Activated CD8-positive, alpha-beta memory T cell treated with anti-CD3 and anti-CD28 coated beads for 24 hours (primary cell): ENCODE results near the gene PCDHGA1.
"Not testable (repeated sequence)": the region's sequence is repeated elsewhere in the genome, so short reads cannot be mapped to it uniquely, and the experiment has no call there.

Source experiments
- DNase-seq: peaks from one replicate; pipeline ENCODE4 v3.0.0-alpha.2; 2020

PCDHGA1 gene

DNA sequence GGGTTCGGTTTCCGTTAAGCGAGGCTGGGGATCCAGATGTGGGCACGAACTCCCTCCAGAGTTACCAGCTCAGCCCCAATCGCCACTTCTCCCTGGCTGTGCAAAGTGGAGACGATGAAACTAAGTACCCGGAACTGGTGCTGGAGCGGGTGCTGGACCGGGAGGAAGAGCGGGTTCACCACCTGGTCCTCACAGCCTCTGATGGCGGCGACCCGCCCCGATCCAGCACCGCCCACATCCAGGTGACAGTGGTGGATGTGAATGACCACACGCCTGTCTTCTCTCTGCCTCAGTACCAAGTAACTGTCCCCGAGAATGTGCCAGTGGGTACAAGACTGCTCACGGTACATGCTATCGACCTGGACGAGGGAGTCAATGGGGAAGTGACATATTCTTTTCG lies 53.0 kb downstream of the PCDHGA1 start:
- DNase-seq, result no peak

DNA sequence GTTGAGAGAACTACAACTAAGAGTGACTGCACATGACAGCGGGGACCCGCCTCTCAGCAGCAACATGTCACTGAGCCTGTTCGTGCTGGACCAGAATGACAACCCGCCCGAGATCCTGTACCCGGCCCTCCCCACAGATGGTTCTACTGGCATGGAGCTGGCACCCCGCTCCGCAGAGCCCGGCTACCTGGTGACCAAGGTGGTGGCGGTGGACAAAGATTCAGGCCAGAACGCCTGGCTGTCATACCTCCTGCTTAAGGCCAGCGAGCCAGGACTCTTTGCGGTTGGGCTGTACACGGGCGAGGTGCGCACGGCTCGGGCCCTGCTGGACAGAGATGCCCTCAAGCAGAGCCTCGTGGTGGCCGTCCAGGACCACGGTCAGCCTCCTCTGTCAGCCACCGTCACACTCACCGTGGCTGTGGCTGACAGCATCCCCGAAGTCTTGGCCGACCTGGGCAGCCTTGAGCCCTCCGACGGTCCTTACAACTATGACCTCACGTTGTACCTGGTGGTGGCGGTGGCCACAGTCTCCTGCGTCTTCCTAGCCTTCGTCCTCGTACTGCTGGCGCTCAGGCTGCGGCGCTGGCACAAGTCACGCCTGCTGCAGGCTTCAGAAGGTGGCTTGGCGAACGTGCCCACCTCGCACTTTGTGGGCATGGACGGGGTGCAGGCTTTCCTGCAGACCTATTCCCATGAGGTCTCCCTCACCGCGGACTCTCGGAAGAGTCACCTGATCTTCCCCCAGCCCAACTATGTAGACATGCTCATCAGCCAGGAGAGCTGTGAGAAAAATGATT lies 54.4 kb downstream of the PCDHGA1 start:
- no peak for DNase-seq

DNA sequence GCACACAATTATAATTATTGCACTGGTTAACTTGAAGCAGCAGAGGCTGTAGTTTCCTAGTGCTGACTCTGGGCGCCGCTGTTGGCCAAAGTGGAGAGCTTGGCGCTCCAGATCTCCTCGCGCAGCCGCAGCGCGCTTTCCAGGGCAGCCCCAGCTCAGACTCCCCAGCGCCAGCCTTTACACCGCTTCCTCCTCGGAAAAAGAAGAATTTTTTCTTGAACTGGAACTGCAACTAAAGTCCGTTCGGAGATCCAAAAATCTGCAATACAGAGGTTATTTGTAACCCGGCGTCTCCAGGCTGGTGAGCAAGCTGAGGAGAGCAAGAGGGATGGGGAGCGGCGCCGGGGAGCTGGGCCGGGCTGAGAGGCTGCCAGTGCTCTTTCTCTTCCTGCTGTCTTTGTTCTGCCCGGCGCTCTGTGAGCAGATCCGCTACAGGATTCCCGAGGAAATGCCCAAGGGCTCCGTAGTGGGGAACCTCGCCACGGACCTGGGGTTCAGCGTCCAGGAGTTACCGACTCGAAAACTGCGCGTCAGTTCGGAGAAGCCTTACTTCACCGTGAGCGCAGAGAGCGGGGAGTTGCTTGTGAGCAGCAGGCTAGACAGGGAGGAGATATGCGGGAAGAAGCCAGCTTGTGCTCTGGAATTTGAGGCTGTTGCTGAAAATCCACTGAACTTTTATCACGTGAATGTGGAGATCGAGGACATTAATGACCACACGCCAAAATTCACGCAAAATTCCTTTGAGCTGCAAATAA lies 57.4 kb downstream of the PCDHGA1 start, which contains the start of gene PCDHGB4:
Gene PCDHGB4 (plus strand): TSS at position 142 of the 755 bp plus-strand sequence. CDS start 187 bp downstream, at position 329.
- peak; percentile 55 for DNase-seq

DNA sequence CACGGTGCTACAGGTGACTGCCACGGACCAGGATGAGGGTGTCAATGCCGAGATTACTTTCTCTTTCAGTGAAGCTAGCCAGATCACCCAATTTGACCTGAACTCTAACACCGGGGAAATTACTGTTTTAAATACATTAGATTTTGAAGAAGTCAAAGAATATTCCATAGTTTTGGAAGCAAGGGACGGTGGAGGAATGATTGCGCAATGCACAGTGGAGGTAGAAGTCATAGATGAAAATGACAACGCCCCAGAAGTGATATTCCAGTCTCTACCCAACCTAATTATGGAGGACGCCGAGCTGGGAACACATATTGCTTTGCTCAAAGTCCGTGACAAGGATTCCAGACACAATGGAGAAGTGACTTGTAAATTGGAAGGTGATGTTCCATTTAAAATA lies 58.3 kb downstream of the PCDHGA1 start:
- DNase-seq, result no peak

DNA sequence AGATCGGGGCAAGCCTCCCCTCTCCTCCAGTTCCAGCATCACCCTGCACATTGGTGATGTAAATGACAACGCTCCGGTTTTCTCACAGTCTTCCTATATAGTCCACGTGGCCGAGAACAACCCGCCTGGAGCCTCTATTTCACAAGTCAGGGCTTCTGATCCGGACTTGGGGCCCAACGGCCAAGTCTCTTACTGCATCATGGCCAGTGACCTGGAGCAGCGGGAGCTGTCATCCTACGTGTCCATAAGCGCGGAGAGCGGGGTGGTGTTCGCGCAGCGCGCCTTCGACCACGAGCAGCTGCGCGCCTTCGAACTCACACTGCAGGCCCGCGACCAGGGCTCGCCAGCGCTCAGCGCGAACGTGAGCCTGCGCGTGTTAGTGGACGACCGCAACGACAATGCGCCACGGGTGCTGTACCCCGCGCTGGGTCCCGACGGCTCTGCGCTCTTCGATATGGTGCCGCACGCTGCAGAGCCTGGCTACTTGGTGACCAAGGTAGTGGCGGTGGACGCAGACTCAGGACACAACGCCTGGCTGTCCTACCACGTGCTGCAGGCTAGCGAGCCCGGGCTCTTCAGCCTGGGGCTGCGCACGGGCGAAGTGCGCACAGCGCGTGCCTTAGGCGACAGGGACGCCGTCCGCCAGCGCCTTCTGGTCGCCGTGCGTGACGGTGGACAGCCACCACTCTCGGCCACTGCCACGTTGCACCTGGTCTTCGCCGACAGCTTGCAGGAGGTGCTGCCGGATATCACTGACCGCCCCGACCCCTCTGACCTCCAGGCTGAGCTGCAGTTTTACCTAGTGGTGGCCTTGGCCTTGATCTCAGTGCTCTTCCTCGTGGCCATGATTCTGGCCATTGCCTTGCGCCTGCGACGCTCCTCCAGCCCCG lies 59.1 kb downstream of the PCDHGA1 start:
- DNase-seq, result peak; percentile 40

DNA sequence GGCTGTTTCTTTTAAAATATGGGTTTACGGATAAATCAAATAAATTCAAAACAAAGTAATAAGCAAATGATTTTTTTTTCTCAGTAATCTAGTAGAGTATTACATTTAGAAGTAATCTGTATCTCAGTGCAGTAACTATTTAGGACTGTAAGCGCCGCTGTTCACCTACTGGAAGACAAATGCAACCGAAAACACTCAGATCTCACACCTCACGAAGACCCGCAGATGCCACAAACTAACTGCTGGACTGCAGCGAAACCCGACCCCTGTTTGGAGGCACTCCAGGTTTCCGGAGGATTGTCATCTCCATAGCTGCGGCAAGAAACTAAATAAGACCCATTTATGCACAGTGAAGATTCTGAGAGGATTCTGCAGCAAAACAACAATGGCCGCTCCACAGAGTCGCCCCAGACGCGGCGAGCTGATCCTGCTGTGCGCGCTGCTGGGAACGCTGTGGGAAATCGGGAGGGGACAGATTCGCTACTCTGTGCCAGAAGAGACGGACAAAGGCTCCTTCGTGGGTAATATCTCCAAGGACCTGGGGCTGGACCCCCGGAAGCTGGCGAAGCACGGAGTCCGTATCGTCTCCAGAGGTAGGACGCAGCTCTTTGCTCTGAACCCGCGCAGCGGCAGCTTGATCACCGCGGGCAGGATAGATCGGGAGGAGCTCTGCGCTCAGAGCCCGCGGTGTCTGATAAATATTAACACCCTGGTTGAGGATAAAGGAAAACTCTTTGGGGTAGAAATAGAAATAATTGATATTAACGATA lies 62.3 kb downstream of the PCDHGA1 start, which contains the start of gene PCDHGA8:
Gene PCDHGA8 (plus strand): TSS at position 205 of the 770 bp plus-strand sequence. CDS start 181 bp downstream, at position 386.
- peak; percentile 33 for DNase-seq

DNA sequence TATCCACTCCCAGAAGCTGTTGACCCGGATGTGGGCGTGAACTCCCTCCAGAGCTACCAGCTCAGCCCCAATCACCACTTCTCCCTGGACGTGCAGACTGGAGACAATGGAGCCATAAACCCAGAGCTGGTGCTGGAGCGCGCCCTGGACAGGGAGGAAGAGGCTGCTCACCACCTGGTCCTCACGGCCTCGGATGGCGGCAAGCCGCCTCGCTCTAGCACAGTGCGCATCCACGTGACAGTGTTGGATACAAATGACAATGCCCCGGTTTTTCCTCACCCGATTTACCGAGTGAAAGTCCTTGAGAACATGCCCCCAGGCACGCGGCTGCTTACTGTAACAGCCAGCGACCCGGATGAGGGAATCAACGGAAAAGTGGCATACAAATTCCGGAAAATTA lies 63.0 kb downstream of the PCDHGA1 start:
- peak; percentile 48 for DNase-seq

DNA sequence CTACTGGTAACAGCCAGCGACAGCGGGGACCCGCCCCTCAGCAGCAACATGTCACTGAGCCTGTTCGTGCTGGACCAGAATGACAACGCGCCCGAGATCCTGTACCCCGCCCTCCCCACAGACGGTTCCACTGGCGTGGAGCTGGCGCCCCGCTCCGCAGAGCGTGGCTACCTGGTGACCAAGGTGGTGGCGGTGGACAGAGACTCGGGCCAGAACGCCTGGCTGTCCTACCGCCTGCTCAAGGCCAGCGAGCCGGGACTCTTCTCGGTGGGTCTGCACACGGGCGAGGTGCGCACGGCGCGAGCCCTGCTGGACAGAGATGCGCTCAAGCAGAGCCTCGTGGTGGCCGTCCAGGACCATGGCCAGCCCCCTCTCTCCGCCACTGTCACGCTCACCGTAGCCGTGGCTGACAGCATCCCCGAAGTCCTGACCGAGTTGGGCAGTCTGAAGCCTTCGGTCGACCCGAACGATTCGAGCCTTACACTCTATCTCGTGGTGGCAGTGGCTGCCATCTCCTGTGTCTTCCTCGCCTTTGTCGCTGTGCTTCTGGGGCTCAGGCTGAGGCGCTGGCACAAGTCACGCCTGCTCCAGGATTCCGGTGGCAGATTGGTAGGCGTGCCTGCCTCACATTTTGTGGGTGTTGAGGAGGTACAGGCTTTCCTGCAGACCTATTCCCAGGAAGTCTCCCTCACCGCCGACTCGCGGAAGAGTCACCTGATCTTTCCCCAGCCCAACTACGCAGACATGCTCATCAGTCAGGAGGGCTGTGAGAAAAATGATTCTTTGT lies 64.3 kb downstream of the PCDHGA1 start:
- peak; percentile 37 for DNase-seq

DNA sequence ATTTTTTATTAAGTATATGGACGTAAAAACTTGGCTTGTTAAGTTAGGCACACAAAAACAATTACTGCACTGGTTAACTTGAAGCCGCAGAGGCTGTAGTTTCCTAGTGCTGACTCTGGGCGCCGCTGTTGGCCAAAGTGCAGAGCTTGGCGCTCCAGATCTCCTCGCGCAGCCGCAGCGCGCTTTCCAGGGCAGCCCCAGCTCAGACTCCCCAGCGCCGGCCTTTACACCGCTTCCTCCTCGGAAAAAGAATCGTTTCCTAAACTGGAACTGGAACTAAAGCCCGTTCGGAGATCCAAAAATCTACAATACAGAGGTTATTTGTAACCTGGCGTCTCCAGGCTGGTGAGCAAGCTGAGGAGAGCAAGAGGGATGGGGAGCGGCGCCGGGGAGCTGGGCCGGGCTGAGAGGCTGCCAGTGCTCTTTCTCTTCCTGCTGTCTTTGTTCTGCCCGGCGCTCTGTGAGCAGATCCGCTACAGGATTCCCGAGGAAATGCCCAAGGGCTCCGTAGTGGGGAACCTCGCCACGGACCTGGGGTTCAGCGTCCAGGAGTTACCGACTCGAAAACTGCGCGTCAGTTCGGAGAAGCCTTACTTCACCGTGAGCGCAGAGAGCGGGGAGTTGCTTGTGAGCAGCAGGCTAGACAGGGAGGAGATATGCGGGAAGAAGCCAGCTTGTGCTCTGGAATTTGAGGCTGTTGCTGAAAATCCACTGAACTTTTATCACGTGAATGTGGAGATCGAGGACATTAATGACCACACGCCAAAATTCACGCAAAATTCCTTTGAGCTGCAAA lies 67.6 kb downstream of the PCDHGA1 start, which contains the start of gene PCDHGB5:
Gene PCDHGB5 (plus strand): TSS at position 192 of the 796 bp plus-strand sequence. CDS start 181 bp downstream, at position 373.
- not testable (repeated sequence) for DNase-seq

DNA sequence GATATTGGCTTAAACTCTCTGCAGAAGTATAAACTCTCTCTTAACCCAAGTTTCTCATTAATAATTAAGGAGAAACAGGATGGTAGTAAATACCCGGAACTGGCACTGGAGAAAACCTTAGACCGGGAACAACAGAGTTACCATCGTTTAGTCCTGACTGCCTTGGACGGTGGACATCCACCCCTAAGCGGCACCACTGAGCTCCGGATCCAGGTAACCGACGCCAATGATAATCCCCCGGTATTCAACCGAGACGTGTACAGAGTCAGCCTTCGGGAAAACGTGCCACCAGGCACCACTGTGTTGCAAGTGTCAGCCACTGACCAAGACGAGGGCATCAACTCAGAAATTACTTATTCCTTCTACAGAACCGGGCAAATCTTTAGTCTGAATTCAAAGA lies 68.3 kb downstream of the PCDHGA1 start:
- DNase-seq, result no peak

DNA sequence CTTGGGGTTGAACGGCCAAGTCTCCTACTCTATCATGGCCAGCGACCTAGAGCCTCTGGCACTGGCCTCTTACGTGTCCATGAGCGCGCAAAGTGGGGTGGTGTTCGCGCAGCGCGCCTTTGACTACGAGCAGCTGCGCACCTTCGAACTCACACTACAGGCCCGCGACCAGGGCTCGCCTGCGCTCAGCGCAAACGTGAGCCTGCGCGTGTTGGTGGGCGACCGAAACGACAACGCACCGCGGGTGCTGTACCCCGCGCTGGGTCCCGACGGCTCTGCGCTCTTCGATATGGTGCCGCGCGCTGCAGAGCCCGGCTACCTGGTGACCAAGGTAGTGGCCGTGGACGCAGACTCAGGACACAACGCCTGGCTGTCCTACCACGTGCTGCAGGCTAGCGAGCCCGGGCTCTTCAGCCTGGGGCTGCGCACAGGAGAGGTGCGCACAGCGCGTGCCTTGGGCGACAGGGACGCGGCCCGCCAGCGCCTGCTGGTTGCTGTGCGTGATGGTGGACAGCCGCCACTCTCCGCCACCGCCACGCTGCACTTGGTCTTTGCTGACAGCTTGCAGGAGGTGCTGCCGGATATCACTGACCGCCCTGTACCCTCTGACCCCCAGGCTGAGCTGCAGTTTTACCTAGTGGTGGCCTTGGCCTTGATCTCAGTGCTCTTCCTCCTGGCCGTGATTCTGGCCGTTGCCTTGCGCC lies 69.4 kb downstream of the PCDHGA1 start:
- no peak for DNase-seq

DNA sequence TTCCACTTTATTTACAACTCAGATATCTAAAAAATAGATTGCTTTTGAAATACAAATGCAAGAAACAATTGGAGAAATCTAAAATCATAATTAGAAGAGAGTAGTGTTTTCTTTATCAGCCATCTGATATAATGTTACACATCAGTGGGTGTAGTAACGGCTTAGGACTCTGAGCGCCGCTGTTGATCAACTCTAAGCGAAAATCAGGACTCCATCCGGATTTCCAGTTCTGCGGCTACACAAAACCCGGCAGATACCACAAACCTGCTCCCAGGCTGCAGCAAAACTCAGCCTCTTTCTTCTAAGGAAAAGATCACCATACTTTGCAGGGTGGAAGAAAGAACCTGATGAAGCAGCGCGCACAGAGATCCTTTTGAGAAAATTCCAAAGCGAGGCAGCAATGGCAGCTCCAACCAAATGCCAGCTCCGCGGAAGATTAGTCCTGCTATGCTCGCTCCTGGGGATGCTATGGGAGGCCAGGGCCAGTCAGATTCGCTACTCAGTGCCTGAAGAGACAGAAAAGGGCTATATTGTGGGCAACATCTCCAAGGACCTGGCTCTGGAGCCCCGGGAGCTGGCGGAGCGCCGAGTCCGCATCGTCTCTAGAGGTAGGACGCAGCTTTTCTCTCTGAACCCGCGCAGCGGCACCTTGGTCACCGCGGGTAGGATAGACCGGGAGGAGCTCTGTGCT lies 72.4 kb downstream of the PCDHGA1 start, which contains the start of gene PCDHGA9:
Gene PCDHGA9 (plus strand): TSS at position 226 of the 691 bp plus-strand sequence. CDS start 175 bp downstream, at position 401.
- no peak for DNase-seq

DNA sequence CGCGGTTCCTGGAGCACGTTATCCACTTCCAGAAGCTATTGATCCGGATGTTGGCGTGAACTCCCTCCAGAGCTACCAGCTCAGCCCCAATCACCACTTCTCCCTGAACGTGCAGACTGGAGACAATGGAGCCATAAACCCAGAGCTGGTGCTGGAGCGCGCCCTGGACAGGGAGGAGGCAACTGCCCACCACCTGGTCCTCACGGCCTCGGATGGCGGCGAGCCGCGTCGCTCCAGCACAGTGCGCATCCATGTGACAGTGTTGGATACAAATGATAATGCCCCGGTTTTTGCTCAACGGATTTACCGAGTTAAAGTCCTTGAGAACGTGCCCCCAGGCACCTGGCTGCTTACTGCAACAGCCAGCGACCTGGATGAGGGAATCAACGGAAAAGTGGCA lies 73.1 kb downstream of the PCDHGA1 start:
- no peak for DNase-seq

DNA sequence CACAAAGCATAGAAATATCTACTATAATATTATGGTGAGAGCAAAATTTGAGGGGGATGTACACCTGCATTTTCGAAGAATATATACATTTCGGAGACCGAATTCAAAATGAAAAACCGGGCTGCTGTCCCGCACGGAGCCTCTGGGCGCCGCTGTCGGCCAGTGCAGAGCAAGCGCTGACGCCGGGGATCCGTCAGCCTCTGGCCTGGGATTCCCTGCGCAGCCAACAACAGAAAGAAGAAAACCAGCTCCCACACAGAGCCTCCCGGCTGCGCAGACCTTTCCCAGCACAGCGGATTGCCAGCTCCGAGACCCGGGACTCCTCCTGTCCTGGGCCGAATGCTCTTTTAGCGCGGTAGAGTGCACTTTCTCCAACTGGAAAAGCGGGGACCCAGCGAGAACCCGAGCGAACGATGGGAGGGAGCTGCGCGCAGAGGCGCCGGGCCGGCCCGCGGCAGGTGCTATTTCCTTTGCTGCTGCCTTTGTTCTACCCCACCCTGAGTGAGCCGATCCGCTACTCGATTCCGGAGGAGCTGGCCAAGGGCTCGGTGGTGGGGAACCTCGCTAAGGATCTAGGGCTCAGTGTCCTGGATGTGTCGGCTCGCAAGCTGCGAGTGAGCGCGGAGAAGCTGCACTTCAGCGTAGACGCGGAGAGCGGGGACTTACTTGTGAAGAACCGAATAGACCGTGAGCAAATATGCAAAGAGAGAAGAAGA lies 77.6 kb downstream of the PCDHGA1 start, which contains the start of gene PCDHGB6:
Gene PCDHGB6 (plus strand): TSS at position 232 of the 716 bp plus-strand sequence. CDS start 182 bp downstream, at position 414.
- peak; percentile 54 for DNase-seq

DNA sequence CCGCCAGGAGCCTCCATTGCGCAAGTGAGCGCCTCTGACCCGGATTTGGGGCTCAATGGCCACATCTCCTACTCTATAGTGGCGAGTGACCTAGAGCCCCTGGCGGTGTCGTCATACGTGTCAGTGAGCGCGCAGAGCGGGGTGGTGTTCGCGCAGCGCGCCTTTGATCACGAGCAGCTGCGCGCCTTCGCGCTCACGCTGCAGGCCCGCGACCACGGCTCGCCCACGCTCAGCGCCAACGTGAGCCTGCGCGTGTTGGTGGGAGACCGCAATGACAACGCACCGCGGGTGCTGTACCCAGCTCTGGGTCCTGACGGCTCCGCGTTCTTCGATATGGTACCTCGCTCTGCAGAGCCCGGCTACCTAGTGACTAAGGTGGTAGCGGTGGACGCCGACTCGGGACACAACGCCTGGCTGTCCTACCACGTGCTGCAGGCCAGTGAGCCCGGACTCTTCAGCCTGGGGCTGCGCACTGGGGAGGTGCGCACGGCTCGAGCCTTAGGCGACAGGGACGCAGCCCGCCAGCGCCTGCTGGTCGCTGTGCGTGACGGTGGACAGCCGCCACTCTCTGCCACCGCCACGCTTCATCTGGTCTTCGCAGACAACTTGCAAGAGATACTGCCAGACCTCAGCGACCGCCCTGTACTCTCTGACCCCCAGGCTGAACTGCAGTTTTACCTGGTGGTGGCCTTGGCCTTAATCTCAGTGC lies 79.4 kb downstream of the PCDHGA1 start:
- DNase-seq, result no peak

DNA sequence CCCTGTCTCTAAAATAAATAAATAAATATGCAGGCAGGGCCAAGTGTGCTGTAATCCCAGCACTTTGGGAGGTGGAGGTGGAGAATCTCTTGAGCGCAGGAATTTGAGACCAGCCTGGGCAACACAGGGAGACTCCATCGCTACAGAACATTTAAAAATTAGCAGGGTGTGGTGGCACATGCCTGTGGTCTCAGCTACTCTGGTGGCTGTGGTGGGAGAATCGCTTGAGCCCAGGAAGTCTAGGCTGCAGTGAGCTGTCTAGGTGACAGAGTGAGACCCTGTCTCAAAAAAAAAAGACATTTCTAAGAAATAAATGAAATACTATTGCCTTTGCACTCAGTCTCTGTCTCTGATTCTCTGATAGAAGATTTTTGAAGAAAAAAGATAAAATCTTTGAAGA lies 81.3 kb downstream of the PCDHGA1 start:
- DNase-seq, result no peak

DNA sequence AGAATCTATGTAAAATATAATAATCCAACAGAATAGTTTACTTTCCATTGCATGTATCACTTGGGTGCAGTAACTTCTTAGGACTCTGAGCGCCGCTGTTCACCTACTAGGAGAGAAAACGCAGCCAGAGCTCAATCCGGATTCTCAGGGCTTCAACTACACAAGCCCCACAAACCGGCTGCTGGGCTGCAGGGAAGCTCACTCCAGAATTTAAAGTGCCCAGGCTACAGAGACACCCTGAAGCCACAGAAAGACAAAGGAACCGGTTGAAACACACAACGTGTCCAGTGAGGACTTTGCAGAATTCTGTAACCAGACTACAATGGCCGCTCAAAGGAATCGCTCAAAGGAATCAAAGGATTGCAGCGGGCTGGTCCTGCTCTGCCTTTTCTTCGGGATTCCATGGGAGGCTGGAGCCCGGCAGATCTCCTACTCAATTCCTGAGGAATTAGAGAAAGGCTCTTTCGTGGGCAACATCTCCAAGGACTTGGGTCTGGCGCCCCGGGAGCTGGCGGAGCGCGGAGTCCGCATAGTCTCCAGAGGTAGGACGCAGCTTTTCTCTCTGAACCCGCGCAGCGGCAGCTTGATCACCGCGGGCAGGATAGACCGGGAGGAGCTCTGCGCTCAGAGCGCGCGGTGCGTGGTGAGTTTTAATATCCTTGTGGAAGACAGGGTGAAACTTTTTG lies 82.7 kb downstream of the PCDHGA1 start, which contains the start of gene PCDHGA10:
Gene PCDHGA10 (plus strand): TSS at position 134 of the 686 bp plus-strand sequence. CDS start 189 bp downstream, at position 323.
- DNase-seq, result peak; percentile 70
